Retinal pigment epithelial cell (primary cell): Measurements from ENCODE around the gene TFEB.

ENCODE experiments used
- DNase-seq: peaks from one replicate; pipeline ENCODE4 v3.0.0-alpha.2; 2010; ENCODE audit warnings: low read depth
- H3K4me3 ChIP-seq: 2 replicates; pipeline ENCODE4 v1.5.1; 2011; ENCODE audit warnings: mild to moderate bottlenecking, low read length, control low read depth, moderate library complexity
- CTCF ChIP-seq: conservative IDR thresholded peaks from 2 replicates; pipeline ENCODE4 v1.5.1; 2011; ENCODE audit warnings: low read depth, low read length, control low read depth, inconsistent platforms

The TFEB gene

GRCh38 chr6:41653691-41654090 lies 81.7 kb downstream of the TFEB start:
- TF ChIP-seq CTCF: no peak
- H3K4me3 ChIP-seq: no peak overlapping the region
- no peak for DNase-seq

DNA sequence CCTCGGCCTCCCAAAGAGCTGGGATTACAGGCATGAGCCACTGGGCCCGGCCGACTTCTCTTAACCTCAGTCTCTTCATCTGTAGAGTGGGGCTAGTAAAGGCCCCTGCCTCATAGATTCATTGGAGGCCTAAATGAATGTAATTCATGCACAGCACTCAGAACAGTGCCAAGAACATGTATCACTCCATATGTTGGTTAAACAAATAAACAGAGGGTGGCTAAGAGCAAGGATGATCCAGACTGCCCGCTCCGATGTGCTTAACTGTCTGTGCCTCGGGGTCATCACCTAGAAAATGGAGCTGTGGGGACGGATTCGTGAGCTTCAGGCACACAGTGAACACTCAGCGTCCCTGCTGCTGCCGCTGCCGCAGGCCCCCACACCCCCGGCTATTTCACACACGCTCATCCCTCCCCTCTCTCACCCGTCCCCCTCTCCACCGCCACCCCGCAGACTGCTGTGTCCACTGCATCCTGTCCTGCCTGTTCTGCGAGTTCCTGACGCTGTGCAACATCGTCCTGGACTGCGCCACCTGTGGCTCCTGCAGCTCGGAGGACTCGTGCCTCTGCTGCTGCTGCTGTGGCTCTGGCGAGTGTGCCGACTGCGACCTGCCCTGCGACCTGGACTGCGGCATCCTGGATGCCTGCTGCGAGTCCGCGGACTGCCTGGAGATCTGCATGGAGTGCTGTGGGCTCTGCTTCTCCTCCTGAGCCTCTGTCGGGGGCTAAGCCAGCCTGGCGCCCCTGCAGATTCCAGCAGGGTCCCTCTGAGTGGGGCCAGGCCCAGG lies 82.3 kb downstream of the TFEB start:
- H3K4me3 ChIP-seq: no peak overlapping the region
- DNase-seq: no peak
- TF ChIP-seq CTCF: no peak

DNA sequence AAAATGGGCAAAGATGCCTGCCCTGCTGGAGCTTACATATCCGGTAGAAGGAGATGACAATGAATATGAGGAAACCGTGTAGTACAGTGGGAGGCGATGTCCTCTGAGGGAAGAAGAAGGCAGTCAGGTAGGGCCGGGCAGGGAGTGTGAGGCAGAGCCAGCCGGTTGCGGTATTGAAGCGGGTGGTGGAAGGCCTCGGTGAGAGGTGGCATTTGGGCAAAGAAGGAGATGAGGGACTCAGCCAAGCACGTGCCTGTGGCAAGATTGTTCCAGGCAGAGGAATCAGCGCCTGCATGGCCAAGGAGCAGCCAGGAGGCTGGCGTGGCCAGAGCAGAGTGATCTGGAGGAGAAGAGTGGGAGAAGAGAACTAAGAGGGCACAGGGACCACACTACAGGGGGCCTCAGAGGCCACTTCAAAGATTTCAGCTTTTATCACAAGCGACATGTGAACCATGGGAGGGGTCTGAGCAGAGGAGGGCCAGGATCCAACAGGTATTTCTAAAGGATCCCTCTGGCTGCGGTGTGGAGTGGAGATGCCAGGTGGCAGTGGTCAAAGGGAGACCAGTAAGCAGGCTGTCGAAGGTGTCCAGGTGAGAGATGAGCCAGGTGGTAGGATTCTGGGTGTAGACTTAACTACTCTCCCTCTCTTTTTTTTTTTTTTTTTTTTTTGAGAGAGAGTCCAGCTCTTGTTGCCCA lies 83.3 kb downstream of the TFEB start:
- no peak for DNase-seq
- H3K4me3 ChIP-seq: no peak overlapping the region
- TF ChIP-seq CTCF: no peak

GRCh38 chr6:41651246-41651961 lies 84.0 kb downstream of the TFEB start:
- no peak for DNase-seq
- no peak for TF ChIP-seq CTCF
- no peak overlapping the region for H3K4me3 ChIP-seq

DNA sequence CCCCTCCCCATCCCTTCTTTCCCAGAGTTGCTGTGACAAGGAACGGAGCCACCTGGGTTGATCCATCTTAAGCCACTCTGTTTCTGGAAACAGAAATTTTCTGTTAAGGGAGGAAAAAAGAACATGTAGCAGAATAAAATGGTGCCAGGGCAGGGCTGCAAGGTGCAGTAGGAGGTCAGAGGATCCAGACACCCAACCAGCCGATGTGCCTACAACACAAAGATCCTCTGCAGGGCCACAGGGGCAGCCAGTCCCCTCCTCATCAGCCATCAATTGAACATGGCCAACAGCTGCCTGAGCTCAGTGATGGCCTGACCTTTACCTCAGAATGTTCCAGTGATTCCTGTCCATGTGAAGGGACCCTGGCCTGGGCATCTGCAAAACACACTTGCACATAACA lies 85.3 kb downstream of the TFEB start:
- DNase-seq: no peak
- no peak overlapping the region for H3K4me3 ChIP-seq
- TF ChIP-seq CTCF: no peak

DNA sequence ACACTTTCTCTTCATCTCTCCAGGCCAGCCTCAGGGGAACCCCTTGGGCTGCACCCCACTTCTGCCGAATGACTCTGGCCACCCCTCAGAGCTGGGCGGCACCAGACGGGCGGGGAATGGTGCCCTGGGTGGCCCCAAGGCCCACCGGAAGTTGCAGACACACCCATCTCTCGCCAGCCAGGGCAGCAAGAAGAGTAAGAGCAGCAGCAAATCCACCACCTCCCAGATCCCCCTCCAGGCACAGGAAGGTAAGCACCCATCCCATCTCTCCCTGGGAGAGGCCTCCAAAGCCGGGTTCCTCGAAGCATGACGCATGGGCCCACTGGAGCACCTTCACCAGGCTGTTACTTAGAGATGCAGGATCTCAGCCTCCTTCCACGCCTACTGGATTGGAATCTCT lies 85.8 kb downstream of the TFEB start:
- H3K4me3 ChIP-seq: no peak overlapping the region
- no peak for DNase-seq
- TF ChIP-seq CTCF: no peak

DNA sequence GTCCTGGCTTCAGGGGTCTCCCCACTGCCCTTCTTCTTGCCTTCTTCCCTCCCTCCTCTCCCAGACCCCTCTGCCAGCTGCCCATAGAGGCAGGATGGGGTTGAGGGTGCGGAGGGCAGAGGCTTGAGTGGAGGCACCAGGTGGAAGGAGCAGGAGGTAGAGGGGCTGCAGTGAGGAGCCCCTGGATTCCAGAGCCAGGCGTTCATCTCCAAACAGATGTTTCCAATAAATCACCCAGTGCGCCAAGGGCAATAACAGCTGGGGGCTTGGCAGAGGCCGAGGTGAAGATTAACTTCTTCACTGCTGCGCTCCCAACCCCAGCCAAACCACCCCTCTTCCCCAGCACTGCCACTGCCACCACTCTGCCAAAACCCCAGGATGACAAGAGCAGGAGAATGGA lies 86.5 kb downstream of the TFEB start:
- TF ChIP-seq CTCF: no peak
- DNase-seq: no peak
- no peak overlapping the region for H3K4me3 ChIP-seq
